Transverse colon (tissue), 4 donors: ENCODE measurements around the gene CPSF6.

Experiments used
- POLR2A ChIP-seq: fragments of 450-650 bp; IDR thresholded peaks from one replicate; pipeline ENCODE4 v1.6.1; 2016; ENCODE audit warnings: antibody characterized with exemption, mild to moderate bottlenecking, moderate library complexity
- POLR2AphosphoS5 ChIP-seq, 3 donors: sonication (generic); formaldehyde crosslinking; IDR thresholded peaks; one replicate each; pipeline ENCODE4 v1.6.1; 2016; ENCODE audit warnings: antibody characterized with exemption in 3 of 3
- TF ChIP-seq, protein P1 (sequence below), 5 experiments: fragments of 200-600 bp in 3 of 5; fragments of 450-650 bp in 2 of 5; sonication (generic) in 3 of 5; IDR thresholded peaks; 1 replicate in 2 of 5; 2 replicates in 3 of 5; pipeline ENCODE4 v1.5.1; 2016 to 2017; ENCODE audit warnings: antibody characterized with exemption in 5 of 5, inconsistent platforms in 3 of 5, mild to moderate bottlenecking in 2 of 5, moderate library complexity in 1 of 5

GRCh38 chr12:69254862-69255261 lies 15.5 kb downstream of the CPSF6 start:
- TF ChIP-seq POLR2A (no peak), POLR2AphosphoS5 (IDR thresholded peaks at IDR 0.05) (no peak)
- TF ChIP-seq, protein P1, sequence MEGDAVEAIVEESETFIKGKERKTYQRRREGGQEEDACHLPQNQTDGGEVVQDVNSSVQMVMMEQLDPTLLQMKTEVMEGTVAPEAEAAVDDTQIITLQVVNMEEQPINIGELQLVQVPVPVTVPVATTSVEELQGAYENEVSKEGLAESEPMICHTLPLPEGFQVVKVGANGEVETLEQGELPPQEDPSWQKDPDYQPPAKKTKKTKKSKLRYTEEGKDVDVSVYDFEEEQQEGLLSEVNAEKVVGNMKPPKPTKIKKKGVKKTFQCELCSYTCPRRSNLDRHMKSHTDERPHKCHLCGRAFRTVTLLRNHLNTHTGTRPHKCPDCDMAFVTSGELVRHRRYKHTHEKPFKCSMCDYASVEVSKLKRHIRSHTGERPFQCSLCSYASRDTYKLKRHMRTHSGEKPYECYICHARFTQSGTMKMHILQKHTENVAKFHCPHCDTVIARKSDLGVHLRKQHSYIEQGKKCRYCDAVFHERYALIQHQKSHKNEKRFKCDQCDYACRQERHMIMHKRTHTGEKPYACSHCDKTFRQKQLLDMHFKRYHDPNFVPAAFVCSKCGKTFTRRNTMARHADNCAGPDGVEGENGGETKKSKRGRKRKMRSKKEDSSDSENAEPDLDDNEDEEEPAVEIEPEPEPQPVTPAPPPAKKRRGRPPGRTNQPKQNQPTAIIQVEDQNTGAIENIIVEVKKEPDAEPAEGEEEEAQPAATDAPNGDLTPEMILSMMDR (IDR thresholded peaks at IDR 0.05) = no peak
